ENCODE data around the gene CEP112.
"Not testable (repeated sequence)": the region's sequence is repeated elsewhere in the genome, so short reads cannot be mapped to it uniquely, and the experiment has no call there.

The CEP112 gene

DNA sequence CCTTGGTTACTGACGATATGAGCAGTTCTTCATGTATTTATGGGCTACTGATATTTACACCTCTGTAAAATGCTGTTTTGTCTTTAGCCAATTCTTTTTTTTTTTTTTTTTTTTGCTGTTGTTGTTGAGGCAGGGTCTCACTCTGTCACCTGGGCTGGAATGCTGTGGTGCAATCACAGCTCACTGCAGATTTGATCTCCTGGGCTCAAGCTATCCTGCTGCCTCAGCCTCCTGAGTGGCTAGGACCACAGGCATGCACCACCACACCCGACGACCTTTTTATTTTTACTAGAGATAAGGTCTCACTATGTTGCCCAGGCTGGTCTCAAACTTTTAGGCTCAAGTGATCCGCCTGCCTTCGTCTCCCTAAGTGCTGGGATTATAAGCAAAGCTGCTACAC is 405.5 kb downstream of the CEP112 start:
- TF ChIP-seq TOX (CRISPR knock-in tag; IDR thresholded peaks at IDR 0.05; ENCODE audit: borderline replicate concordance) = no peak
- TF ChIP-seq, protein P1, sequence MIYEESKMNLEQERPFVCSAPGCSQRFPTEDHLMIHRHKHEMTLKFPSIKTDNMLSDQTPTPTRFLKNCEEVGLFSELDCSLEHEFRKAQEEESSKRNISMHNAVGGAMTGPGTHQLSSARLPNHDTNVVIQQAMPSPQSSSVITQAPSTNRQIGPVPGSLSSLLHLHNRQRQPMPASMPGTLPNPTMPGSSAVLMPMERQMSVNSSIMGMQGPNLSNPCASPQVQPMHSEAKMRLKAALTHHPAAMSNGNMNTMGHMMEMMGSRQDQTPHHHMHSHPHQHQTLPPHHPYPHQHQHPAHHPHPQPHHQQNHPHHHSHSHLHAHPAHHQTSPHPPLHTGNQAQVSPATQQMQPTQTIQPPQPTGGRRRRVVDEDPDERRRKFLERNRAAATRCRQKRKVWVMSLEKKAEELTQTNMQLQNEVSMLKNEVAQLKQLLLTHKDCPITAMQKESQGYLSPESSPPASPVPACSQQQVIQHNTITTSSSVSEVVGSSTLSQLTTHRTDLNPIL (CRISPR knock-in tag; IDR thresholded peaks at IDR 0.05; ENCODE audit: low read depth) = no peak
- TF ChIP-seq CSDC2 (CRISPR knock-in tag; IDR thresholded peaks at IDR 0.05) = no peak
- no peak for TF ChIP-seq OSR1 (CRISPR knock-in tag; IDR thresholded peaks at IDR 0.05)
- ATAC-seq = no peak

DNA sequence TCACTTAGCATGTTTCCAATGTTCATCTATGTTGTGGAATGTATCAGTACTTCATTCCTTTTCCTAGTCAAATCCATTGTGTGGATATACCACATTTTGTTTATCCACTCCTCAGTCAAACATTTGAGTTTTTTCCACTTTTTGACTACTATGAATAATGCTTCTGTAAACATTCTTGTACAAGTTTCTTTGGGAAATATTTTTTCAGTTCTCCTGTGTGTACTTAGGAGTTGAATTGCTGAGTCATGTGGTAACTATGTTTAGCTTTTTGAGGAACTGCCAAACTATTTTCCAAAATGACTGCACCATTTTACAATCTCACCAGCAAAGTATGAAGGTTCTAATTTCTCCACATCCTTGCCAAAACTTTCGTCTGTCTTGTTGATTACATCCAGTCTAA is 406.8 kb downstream of the CEP112 start:
- TF ChIP-seq, protein P2, sequence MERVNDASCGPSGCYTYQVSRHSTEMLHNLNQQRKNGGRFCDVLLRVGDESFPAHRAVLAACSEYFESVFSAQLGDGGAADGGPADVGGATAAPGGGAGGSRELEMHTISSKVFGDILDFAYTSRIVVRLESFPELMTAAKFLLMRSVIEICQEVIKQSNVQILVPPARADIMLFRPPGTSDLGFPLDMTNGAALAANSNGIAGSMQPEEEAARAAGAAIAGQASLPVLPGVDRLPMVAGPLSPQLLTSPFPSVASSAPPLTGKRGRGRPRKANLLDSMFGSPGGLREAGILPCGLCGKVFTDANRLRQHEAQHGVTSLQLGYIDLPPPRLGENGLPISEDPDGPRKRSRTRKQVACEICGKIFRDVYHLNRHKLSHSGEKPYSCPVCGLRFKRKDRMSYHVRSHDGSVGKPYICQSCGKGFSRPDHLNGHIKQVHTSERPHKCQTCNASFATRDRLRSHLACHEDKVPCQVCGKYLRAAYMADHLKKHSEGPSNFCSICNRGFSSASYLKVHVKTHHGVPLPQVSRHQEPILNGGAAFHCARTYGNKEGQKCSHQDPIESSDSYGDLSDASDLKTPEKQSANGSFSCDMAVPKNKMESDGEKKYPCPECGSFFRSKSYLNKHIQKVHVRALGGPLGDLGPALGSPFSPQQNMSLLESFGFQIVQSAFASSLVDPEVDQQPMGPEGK (CRISPR knock-in tag; IDR thresholded peaks at IDR 0.05; ENCODE audit: borderline replicate concordance) = no peak
- TF ChIP-seq, protein P3, sequence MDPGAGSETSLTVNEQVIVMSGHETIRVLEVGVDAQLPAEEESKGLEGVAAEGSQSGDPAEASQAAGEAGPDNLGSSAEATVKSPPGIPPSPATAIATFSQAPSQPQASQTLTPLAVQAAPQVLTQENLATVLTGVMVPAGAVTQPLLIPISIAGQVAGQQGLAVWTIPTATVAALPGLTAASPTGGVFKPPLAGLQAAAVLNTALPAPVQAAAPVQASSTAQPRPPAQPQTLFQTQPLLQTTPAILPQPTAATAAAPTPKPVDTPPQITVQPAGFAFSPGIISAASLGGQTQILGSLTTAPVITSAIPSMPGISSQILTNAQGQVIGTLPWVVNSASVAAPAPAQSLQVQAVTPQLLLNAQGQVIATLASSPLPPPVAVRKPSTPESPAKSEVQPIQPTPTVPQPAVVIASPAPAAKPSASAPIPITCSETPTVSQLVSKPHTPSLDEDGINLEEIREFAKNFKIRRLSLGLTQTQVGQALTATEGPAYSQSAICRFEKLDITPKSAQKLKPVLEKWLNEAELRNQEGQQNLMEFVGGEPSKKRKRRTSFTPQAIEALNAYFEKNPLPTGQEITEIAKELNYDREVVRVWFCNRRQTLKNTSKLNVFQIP (CRISPR knock-in tag; IDR thresholded peaks at IDR 0.05; ENCODE audit: borderline replicate concordance, low read depth) = no peak
- TF ChIP-seq ZNF8 (CRISPR knock-in tag; IDR thresholded peaks at IDR 0.05) = peak; percentile 92; the same call in 1 of the 2 replicates
- TF ChIP-seq BACH2 (CRISPR knock-in tag; IDR thresholded peaks at IDR 0.05; ENCODE audit: borderline replicate concordance) = no peak
- no peak for TF ChIP-seq SNAI2 (CRISPR knock-in tag; IDR thresholded peaks at IDR 0.05)
- TF ChIP-seq ARNTL (CRISPR knock-in tag; IDR thresholded peaks at IDR 0.05; ENCODE audit: borderline replicate concordance, low read depth) = no peak
- TF ChIP-seq, protein P1 (CRISPR knock-in tag; IDR thresholded peaks at IDR 0.05; ENCODE audit: low read depth) = 0 out of 2 replicates have a peak, but pooled peaks have one; percentile 46
- TF ChIP-seq, protein P4, sequence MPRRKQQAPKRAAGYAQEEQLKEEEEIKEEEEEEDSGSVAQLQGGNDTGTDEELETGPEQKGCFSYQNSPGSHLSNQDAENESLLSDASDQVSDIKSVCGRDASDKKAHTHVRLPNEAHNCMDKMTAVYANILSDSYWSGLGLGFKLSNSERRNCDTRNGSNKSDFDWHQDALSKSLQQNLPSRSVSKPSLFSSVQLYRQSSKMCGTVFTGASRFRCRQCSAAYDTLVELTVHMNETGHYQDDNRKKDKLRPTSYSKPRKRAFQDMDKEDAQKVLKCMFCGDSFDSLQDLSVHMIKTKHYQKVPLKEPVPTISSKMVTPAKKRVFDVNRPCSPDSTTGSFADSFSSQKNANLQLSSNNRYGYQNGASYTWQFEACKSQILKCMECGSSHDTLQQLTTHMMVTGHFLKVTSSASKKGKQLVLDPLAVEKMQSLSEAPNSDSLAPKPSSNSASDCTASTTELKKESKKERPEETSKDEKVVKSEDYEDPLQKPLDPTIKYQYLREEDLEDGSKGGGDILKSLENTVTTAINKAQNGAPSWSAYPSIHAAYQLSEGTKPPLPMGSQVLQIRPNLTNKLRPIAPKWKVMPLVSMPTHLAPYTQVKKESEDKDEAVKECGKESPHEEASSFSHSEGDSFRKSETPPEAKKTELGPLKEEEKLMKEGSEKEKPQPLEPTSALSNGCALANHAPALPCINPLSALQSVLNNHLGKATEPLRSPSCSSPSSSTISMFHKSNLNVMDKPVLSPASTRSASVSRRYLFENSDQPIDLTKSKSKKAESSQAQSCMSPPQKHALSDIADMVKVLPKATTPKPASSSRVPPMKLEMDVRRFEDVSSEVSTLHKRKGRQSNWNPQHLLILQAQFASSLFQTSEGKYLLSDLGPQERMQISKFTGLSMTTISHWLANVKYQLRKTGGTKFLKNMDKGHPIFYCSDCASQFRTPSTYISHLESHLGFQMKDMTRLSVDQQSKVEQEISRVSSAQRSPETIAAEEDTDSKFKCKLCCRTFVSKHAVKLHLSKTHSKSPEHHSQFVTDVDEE (CRISPR knock-in tag; IDR thresholded peaks at IDR 0.05) = no peak
- TF ChIP-seq TOX (CRISPR knock-in tag; IDR thresholded peaks at IDR 0.05; ENCODE audit: borderline replicate concordance) = 0 out of 2 replicates have a peak, but pooled peaks have one; percentile 10
- TF ChIP-seq CSDC2 (CRISPR knock-in tag; IDR thresholded peaks at IDR 0.05) = no peak
- TF ChIP-seq ZFP3 (CRISPR knock-in tag; IDR thresholded peaks at IDR 0.05) = peak; percentile 21; the same call in 1 of the 2 replicates
- peak; percentile 82 for TF ChIP-seq ISL1 (CRISPR knock-in tag; IDR thresholded peaks at IDR 0.05)
- TF ChIP-seq OSR1 (CRISPR knock-in tag; IDR thresholded peaks at IDR 0.05) = no peak
- ATAC-seq = peak; percentile 94

DNA sequence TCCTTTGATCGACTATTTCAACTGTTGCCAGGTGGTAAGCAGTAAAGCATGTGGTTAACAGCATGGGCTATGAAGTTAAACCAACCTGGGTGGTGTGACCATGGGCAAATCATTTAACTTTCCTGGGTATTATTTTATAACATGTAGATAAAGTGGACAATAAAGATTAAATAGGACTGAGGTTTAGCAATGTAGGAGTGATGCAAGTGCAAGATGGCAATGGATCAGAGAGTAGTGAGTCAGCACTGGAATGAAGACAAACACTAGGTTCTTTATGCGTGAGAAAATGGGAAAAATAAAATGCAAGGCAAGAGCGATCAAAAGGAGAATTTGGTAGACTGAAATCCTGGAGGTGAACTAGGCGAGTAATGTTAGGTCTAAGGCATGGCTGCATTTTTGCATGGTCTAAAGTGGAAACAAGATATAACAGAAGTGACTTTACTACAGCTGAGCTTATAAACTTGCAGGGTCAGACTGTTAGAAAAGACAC is 408.0 kb downstream of the CEP112 start:
- no peak for TF ChIP-seq PPARA (CRISPR knock-in tag; IDR thresholded peaks at IDR 0.05; ENCODE audit: borderline replicate concordance)
- TF ChIP-seq ISL1 (CRISPR knock-in tag; IDR thresholded peaks at IDR 0.05) = peak; percentile 54
- peak; percentile 50; the same call in 1 of the 2 replicates for TF ChIP-seq ZFP3 (CRISPR knock-in tag; IDR thresholded peaks at IDR 0.05)
- peak; percentile 56 for ATAC-seq

DNA sequence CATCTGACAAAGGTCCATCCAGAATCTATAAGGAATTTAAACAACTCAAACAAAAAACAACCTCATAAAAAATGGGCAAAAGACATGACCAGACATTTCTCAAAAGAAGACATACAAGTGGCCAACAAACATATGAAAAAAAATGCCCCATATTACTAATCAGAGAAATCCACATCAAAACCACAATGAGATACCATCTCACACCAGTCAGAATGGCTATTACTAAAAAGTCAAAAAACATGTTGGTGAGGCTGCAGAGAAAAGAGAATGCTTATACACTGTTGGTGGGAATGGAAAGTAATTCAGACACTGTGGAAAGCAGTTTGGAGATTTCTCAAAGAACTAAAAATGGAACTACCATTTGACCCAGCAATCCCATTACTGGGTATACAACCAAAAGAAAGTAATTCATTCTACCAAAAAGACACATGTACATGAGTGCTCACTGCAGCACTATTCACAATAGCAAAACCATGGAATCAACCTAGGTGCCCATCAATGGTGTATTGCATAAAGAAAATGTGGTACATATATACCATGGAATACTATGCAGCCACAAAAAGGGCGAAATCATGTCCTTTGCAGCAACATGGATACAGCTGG is 409.7 kb downstream of the CEP112 start:
- ATAC-seq = not testable (repeated sequence)
- TF ChIP-seq ZNF8 (CRISPR knock-in tag; IDR thresholded peaks at IDR 0.05) = peak; percentile 39

DNA sequence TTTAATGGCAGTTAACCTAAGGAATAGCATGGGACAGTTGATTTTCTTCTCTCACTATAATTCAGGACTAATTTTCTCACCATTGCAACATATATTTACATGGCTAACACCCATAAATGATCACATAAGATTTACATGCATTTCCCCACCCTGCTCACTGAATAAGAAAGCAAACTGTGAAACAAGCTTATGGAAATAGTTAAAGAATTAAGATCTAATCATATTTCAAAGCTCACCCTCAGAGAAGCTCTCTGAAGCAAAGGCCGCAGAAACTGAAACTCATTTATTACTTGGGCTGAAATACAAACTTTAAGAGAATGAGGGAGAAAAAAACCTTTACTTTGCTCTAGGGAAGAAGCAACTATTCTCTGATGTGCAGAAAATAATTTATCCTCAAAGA is 411.8 kb downstream of the CEP112 start:
- no peak for ATAC-seq
- no peak for TF ChIP-seq TCF4 (CRISPR knock-in tag; IDR thresholded peaks at IDR 0.05; ENCODE audit: borderline replicate concordance)
- TF ChIP-seq SNAI2 (CRISPR knock-in tag; IDR thresholded peaks at IDR 0.05) = no peak
- TF ChIP-seq ZFP30 (CRISPR knock-in tag; IDR thresholded peaks at IDR 0.05) = no peak
